HUES6 (cell line): ENCODE results near the gene B4GALT3.

Source experiments
- H3K27ac ChIP-seq: 2 replicates; pipeline ENCODE4 v1.7.0; 2013; ENCODE audit warnings: low read depth, mild to moderate bottlenecking, low read length, inconsistent platforms
- H3K27me3 ChIP-seq: 2 replicates; pipeline ENCODE4 v1.6.1; 2013; ENCODE audit warnings: low read length; ENCODE audit not compliant: control insufficient read depth, insufficient read depth
- H3K36me3 ChIP-seq: 2 replicates; pipeline ENCODE4 v1.6.1; 2013; ENCODE audit warnings: low read length; ENCODE audit not compliant: control insufficient read depth, insufficient read depth
- H3K4me1 ChIP-seq: 2 replicates; pipeline ENCODE4 v1.6.1; 2013; ENCODE audit warnings: low read length; ENCODE audit not compliant: control insufficient read depth, insufficient read depth
- H3K4me3 ChIP-seq: 2 replicates; pipeline ENCODE4 v1.5.1; 2013; ENCODE audit warnings: low read depth, low read length
- H3K9ac ChIP-seq: one replicate; pipeline ENCODE4 v1.6.1; 2013; ENCODE audit warnings: mild to moderate bottlenecking, low read length
- H3K9me3 ChIP-seq: 2 replicates; pipeline ENCODE4 v1.6.1; 2013; ENCODE audit warnings: low read depth, low read length; ENCODE audit not compliant: control insufficient read depth, insufficient read depth

B4GALT3 gene

DNA sequence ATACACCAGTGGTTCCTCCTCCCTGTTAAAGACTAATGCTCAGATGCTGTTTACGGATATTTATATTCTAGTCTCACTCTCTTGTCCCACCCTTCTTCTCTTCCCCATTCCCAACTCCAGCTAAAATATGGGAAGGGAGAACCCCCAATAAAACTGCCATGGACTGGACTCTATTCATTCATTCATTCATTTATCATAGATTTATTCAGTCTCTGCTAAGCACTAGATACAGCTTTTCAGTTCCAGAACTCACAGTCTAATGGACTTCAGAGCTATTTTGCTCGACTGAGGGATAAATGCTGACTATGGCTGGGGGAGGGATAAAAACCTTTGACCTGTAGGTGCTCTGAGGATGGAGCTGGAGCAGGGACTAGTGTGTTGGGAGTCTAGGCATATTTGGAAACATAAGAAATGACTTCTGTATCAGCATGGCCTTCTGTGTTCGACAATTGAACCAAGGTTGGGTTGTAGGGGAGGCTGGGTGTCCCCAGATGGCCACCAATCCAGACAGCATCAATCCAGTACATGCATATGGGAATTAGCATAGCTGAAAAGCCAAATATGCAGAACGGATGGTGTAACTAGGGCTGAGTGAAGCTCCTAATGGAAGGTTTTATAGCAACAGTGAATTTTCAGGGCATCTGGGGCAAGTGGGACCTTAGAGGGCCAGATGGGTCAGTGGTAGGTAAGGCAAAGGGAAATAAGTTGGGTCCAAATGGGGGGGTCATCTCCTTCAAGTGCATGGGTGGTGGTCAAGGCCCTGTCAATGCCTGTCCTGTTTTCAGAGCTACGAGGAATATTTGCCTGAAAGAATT is 42.0 kb upstream of the B4GALT3 start:
- no peak overlapping the region for H3K9ac ChIP-seq

DNA sequence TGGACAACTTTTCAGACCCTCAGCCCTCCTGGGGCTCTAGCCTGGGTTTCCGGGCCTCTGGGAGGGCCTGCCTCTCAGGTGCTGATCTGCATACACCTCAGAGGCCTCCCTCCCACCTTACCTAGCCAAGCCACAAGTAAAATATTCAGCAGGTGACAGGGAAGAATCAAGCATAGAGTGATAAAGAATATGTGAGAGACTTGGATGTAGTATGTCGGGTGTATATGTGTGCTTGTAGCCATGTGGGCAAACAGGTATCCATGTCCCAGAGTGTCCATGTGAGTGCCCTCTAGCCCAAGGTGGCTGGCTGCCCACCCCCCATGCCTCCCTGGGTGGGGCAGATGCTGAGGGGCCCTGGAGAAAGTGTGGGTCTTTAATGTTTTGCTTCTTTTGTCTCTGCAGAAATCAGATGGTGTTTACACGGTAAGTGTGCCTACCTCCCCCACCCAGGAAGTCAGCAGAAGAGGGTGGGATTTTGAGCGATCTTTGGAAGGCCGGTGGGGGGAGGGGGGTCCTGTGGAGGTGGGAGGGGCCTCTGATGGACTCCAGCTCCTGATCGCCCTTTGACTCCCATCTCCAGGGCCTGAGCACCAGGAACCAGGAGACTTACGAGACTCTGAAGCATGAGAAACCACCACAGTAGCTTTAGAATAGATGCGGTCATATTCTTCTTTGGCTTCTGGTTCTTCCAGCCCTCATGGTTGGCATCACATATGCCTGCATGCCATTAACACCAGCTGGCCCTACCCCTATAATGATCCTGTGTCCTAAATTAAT is 41.2 kb upstream of the B4GALT3 start:
- Histone ChIP-seq H3K9ac (no peak overlapping the region), H3K36me3 (peaks cover 15% of the 10 kb centered on the region), H3K27me3 (no peaks in the 10 kb centered on the region), H3K27ac (no peak overlapping the region), H3K4me3 (no peak overlapping the region), H3K9me3 (no peaks in the 10 kb centered on the region), H3K4me1 (peaks cover 18% of the 10 kb centered on the region)

More for the DNA sequence above, 42.0 kb upstream of the B4GALT3 start:
- no peak overlapping the region for H3K4me3 ChIP-seq
- peaks cover 21% of the 10 kb centered on the region for H3K4me1 ChIP-seq
- no peaks in the 10 kb centered on the region for H3K27me3 ChIP-seq
- peaks cover 7% of the 10 kb centered on the region for H3K36me3 ChIP-seq
- no peak overlapping the region for H3K27ac ChIP-seq
- no peaks in the 10 kb centered on the region for H3K9me3 ChIP-seq

DNA sequence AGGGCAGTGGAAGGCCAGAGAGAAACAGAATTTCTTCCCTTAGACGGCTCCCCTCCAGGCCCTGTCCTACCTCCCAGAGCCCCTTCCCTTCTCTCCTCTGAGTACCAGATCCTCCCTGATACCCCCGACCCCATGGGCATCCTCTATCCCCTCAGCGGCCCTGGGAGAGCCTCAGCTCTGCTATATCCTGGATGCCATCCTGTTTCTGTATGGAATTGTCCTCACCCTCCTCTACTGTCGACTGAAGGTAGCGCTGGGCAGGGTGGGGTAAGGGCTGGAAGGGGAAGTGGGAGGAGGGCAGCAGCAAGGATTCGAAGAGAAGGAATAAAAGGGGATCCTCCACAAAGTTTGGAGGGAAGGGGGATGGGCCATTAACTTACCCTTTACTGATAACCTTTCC is 40.5 kb upstream of the B4GALT3 start:
- H3K9me3 ChIP-seq: no peaks in the 10 kb centered on the region
- H3K4me1 ChIP-seq: peaks cover 18% of the 10 kb centered on the region
- no peak overlapping the region for H3K4me3 ChIP-seq
- H3K36me3 ChIP-seq: peaks cover 21% of the 10 kb centered on the region
- no peaks in the 10 kb centered on the region for H3K27me3 ChIP-seq
- no peak overlapping the region for H3K27ac ChIP-seq
- no peak overlapping the region for H3K9ac ChIP-seq

DNA sequence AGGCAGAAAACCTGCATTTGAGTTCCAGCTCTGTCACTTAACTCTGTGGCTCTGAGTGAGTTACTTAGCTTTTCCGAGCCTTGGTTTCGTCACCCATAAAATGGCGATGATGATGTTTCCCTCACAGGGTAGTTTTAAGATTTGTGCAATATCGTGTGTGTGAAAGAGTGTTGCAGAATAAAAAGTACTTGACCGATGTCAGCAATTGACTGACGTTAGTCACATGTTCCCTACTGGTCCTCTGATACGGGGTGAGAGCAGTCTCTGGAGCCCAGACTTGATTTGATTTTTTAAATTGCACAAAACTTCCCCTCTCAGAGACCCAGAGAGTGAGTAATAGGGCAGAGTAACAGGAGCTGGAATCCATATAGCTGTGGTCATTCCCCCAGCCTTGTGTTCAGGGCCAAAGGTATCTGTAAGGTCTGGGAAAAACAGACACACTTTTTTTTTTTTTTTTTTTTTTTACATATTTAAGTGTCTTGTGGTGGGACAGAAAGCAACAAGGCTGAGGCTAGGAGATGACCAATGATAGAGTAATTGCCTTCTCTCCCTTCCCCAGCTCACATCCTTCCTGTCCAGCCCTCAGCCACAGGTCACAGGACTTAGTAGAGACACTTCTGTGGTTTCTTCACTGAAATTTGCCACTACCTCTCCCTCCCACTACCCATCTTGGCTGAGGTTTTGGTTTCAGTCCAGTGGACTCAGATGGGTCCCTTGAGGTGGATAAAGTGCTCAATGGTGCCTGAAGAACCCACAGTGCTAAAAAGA is 39.8 kb upstream of the B4GALT3 start:
- Histone ChIP-seq H3K36me3 (peaks cover 28% of the 10 kb centered on the region), H3K9me3 (no peaks in the 10 kb centered on the region), H3K27me3 (no peaks in the 10 kb centered on the region), H3K4me1 (peaks cover 18% of the 10 kb centered on the region), H3K27ac (no peak overlapping the region), H3K4me3 (no peak overlapping the region), H3K9ac (no peak overlapping the region)

DNA sequence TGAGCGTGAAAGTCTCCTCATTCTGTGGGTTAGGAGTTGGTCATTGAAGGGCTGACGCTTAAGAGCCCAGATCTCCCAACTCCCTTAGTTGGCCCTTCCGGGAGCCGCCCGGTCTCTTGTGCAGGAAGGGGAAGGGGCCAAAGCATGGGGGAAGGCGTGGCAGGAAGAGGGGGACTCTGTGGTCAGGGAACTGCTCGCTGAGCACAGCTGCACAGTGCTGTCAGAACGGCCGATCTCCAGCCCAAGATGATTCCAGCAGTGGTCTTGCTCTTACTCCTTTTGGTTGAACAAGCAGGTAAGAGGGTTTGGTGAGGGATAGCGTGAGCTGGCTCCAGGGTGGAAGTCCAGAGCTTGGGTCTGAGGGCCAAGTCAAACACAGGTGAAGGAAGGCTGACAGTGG is 37.8 kb upstream of the B4GALT3 start, which contains the start of gene FCER1G:
FCER1G (plus strand) TSS at position 220 of the 400 bp plus-strand sequence; CDS start at position 247, 27 bp downstream.
- Histone ChIP-seq H3K4me1 (peaks cover 20% of the 10 kb centered on the region), H3K27me3 (no peaks in the 10 kb centered on the region), H3K4me3 (no peak within 1 kb of the TSS), H3K36me3 (peaks cover 48% of the 10 kb centered on the region), H3K9ac (no peak within 1 kb of the TSS), H3K27ac (no peak within 1 kb of the TSS), H3K9me3 (no peaks in the 10 kb centered on the region)

DNA sequence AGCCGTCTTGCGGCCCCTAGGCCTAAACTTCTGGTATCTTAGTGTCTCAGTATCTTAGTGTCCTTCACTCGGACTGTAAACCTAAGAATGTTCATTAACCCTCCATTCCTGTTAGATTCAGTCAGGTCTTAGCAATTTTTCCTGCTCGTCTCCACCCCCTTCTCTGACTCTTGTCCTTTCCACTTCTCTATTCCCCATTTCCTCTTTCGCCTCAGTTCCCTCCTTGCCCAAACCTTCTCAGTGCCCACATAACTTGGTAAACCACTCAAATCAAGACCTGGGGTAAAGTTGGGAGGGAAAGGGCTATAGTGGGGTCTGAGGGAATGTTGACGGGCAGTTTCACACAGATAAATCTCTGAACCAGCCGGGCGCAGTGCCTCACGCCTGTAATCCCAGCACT is 37.1 kb upstream of the B4GALT3 start:
- no peak overlapping the region for H3K27ac ChIP-seq
- H3K36me3 ChIP-seq: peaks cover 54% of the 10 kb centered on the region
- H3K27me3 ChIP-seq: no peaks in the 10 kb centered on the region
- no peaks in the 10 kb centered on the region for H3K9me3 ChIP-seq
- peaks cover 22% of the 10 kb centered on the region for H3K4me1 ChIP-seq
- H3K4me3 ChIP-seq: no peak overlapping the region
- no peak overlapping the region for H3K9ac ChIP-seq

DNA sequence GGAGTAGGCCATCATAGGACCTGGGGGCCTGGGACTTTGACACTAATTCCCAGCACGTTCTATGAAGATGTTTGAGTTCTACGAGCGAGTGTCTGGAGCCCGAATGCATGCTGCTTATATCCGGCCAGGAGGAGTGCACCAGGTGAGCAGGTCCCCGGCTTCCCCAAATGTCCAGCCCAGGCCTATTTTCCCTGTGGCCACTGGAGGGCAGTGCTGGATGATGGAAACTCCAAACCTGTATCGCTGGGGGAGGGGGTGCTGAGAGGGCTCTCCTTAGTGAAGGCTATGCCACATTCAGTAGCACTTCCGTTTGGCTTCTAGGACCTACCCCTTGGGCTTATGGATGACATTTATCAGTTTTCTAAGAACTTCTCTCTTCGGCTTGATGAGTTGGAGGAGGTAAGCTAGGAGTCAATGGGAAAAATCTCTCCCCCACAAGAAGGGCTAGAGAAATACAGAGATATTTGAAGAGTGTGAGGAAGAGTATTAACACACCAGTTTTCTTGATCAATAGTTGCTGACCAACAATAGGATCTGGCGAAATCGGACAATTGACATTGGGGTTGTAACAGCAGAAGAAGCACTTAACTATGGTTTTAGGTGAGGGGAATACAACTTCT is 32.6 kb upstream of the B4GALT3 start:
- H3K9me3 ChIP-seq: no peaks in the 10 kb centered on the region
- H3K4me3 ChIP-seq: no peak overlapping the region
- H3K9ac ChIP-seq: no peak overlapping the region
- peaks cover 85% of the 10 kb centered on the region for H3K36me3 ChIP-seq
- peaks cover 4% of the 10 kb centered on the region for H3K4me1 ChIP-seq
- H3K27ac ChIP-seq: no peak overlapping the region
- H3K27me3 ChIP-seq: no peaks in the 10 kb centered on the region

DNA sequence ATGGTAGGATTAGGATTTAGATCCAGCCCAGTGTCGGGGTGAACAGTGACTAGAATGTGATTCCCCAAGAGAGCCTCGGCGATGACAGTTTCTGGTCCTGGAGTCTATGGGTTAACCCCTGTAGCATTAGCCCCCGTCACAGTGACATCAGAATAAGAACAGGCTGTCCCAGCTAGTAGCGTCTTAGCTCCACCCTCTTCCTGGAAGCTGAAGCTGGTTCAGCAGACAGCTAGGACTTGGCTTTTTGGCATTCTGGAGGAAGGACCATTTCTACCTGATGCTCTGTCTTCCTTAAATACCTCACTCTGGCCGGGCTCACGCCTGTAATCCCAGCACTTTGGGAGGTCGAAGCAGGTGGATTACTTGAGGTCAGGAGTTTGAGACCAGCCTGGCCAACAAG is 29.9 kb upstream of the B4GALT3 start:
- H3K4me1 ChIP-seq: peaks cover 4% of the 10 kb centered on the region
- H3K27ac ChIP-seq: no peak overlapping the region
- no peaks in the 10 kb centered on the region for H3K27me3 ChIP-seq
- peaks cover 76% of the 10 kb centered on the region for H3K36me3 ChIP-seq
- no peak overlapping the region for H3K4me3 ChIP-seq
- H3K9me3 ChIP-seq: no peaks in the 10 kb centered on the region
- no peak overlapping the region for H3K9ac ChIP-seq

DNA sequence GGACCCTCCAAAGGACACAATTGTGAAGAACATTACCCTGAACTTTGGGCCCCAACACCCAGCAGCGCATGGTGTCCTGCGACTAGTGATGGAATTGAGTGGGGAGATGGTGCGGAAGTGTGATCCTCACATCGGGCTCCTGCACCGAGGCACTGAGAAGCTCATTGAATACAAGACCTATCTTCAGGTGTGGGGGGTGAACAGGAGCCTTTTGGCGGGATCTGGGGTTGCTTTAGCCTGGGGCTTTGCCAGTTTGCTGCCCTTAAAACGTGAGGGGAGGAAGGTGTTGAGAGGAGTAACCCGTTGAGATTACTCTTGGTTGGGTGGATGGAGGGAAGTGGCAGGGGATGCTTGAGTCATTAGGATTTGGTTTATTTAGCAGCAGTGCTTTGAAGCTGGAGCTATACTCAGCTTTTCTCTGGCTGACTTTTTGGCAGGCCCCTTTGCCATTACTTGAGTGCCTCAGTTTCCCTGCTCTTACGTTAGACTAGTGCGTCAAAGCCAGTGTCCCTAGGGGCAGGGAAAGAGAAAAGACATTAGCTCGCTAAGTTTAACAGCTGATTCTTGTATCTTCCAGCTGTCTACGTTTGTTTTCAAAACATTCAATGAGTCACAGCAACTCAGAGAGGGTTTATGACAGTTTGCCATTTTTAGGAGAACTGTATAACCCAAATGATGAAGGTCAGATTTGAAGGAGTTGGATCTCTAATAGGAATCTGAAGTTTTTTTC is 29.3 kb upstream of the B4GALT3 start:
- Histone ChIP-seq H3K9ac (no peak overlapping the region), H3K27ac (no peak overlapping the region), H3K36me3 (peaks cover 70% of the 10 kb centered on the region), H3K4me1 (peaks cover 8% of the 10 kb centered on the region), H3K4me3 (no peak overlapping the region), H3K9me3 (no peaks in the 10 kb centered on the region), H3K27me3 (no peaks in the 10 kb centered on the region)
